ENCODE measurements around the gene FAM171A1.
"Not testable (repeated sequence)": the region's sequence is repeated elsewhere in the genome, so short reads cannot be mapped to it uniquely, and the experiment has no call there.

Gene FAM171A1

GRCh38 chr10:15342970-15343369 lies 28.1 kb downstream of the FAM171A1 start:
- Histone ChIP-seq H3K9me3 (replicated peaks; ENCODE audit: low read length) (no peaks in the 10 kb centered on the region), H3K27me3 (ENCODE audit: control insufficient read depth, insufficient read depth, low read length) (no peaks in the 10 kb centered on the region), H3K4me1 (ENCODE audit: control insufficient read depth, insufficient read depth, low read length) (peaks cover 3% of the 10 kb centered on the region), H3K36me3 (ENCODE audit: insufficient read depth, low read length) (no peaks in the 10 kb centered on the region), H3K4me3 (ENCODE audit: low read length) (no peak overlapping the region), H3K9ac (ENCODE audit: low read depth, low read length) (no peak overlapping the region), H3K4me2 (ENCODE audit: low read length) (no peak overlapping the region)

- Histone ChIP-seq H3K4me2 (ENCODE audit: low read length) (no peak overlapping the region), H3K9ac (ENCODE audit: low read depth, low read length) (no peak overlapping the region), H3K9me3 (replicated peaks; ENCODE audit: low read length) (no peaks in the 10 kb centered on the region), H3K36me3 (ENCODE audit: insufficient read depth, low read length) (no peaks in the 10 kb centered on the region), H3K4me3 (ENCODE audit: low read length) (no peak overlapping the region), H3K27me3 (ENCODE audit: control insufficient read depth, insufficient read depth, low read length) (no peaks in the 10 kb centered on the region), H3K4me1 (ENCODE audit: control insufficient read depth, insufficient read depth, low read length) (peaks cover 3% of the 10 kb centered on the region)
Measured at GRCh38 chr10:15341502-15342128, 29.5 kb downstream of the FAM171A1 start.

- no peaks in the 10 kb centered on the region for H3K27me3 ChIP-seq (ENCODE audit: control insufficient read depth, insufficient read depth, low read length)
- H3K4me3 ChIP-seq (ENCODE audit: low read length), result no peak overlapping the region
- H3K36me3 ChIP-seq (ENCODE audit: insufficient read depth, low read length), result no peaks in the 10 kb centered on the region
- H3K9me3 ChIP-seq (replicated peaks; ENCODE audit: low read length), result no peaks in the 10 kb centered on the region
- no peak overlapping the region for H3K4me2 ChIP-seq (ENCODE audit: low read length)
- H3K4me1 ChIP-seq (ENCODE audit: control insufficient read depth, insufficient read depth, low read length), result peaks cover 1% of the 10 kb centered on the region
- H3K9ac ChIP-seq (ENCODE audit: low read depth, low read length), result no peak overlapping the region
Measured at GRCh38 chr10:15339892-15340291, 31.2 kb downstream of the FAM171A1 start.

- not testable (repeated sequence) for H3K9me3 ChIP-seq (replicated peaks; ENCODE audit: low read length); H3K36me3 ChIP-seq (ENCODE audit: insufficient read depth, low read length); H3K4me3 ChIP-seq (ENCODE audit: low read length); H3K27me3 ChIP-seq (ENCODE audit: control insufficient read depth, insufficient read depth, low read length); H3K4me1 ChIP-seq (ENCODE audit: control insufficient read depth, insufficient read depth, low read length); H3K4me2 ChIP-seq (ENCODE audit: low read length); H3K9ac ChIP-seq (ENCODE audit: low read depth, low read length)
Measured at GRCh38 chr10:15337441-15337923, 33.6 kb downstream of the FAM171A1 start.

GRCh38 chr10:15336211-15336610 lies 34.9 kb downstream of the FAM171A1 start:
- no peaks in the 10 kb centered on the region for H3K4me1 ChIP-seq (ENCODE audit: control insufficient read depth, insufficient read depth, low read length)
- H3K9me3 ChIP-seq (replicated peaks; ENCODE audit: low read length), result no peaks in the 10 kb centered on the region
- H3K4me3 ChIP-seq (ENCODE audit: low read length), result no peak overlapping the region
- no peak overlapping the region for H3K4me2 ChIP-seq (ENCODE audit: low read length)
- H3K36me3 ChIP-seq (ENCODE audit: insufficient read depth, low read length), result no peaks in the 10 kb centered on the region
- no peak overlapping the region for H3K9ac ChIP-seq (ENCODE audit: low read depth, low read length)
- no peaks in the 10 kb centered on the region for H3K27me3 ChIP-seq (ENCODE audit: control insufficient read depth, insufficient read depth, low read length)

GRCh38 chr10:15335508-15335907 lies 35.6 kb downstream of the FAM171A1 start:
- H3K27me3 ChIP-seq (ENCODE audit: control insufficient read depth, insufficient read depth, low read length), result no peaks in the 10 kb centered on the region
- no peak overlapping the region for H3K4me2 ChIP-seq (ENCODE audit: low read length)
- H3K4me1 ChIP-seq (ENCODE audit: control insufficient read depth, insufficient read depth, low read length), result no peaks in the 10 kb centered on the region
- no peak overlapping the region for H3K4me3 ChIP-seq (ENCODE audit: low read length)
- H3K9ac ChIP-seq (ENCODE audit: low read depth, low read length), result no peak overlapping the region
- no peaks in the 10 kb centered on the region for H3K9me3 ChIP-seq (replicated peaks; ENCODE audit: low read length)
- no peaks in the 10 kb centered on the region for H3K36me3 ChIP-seq (ENCODE audit: insufficient read depth, low read length)

- no peak overlapping the region for H3K4me2 ChIP-seq (ENCODE audit: low read length)
- H3K36me3 ChIP-seq (ENCODE audit: insufficient read depth, low read length), result no peaks in the 10 kb centered on the region
- no peak overlapping the region for H3K4me3 ChIP-seq (ENCODE audit: low read length)
- no peaks in the 10 kb centered on the region for H3K27me3 ChIP-seq (ENCODE audit: control insufficient read depth, insufficient read depth, low read length)
- no peak overlapping the region for H3K9ac ChIP-seq (ENCODE audit: low read depth, low read length)
- no peaks in the 10 kb centered on the region for H3K4me1 ChIP-seq (ENCODE audit: control insufficient read depth, insufficient read depth, low read length)
- no peaks in the 10 kb centered on the region for H3K9me3 ChIP-seq (replicated peaks; ENCODE audit: low read length)
Measured at GRCh38 chr10:15334650-15335323, 36.3 kb downstream of the FAM171A1 start.

GRCh38 chr10:15333909-15334649 lies 37.0 kb downstream of the FAM171A1 start:
- no peaks in the 10 kb centered on the region for H3K27me3 ChIP-seq (ENCODE audit: control insufficient read depth, insufficient read depth, low read length)
- no peaks in the 10 kb centered on the region for H3K36me3 ChIP-seq (ENCODE audit: insufficient read depth, low read length)
- no peak overlapping the region for H3K4me3 ChIP-seq (ENCODE audit: low read length)
- H3K4me1 ChIP-seq (ENCODE audit: control insufficient read depth, insufficient read depth, low read length), result no peaks in the 10 kb centered on the region
- no peak overlapping the region for H3K4me2 ChIP-seq (ENCODE audit: low read length)
- H3K9me3 ChIP-seq (replicated peaks; ENCODE audit: low read length), result no peaks in the 10 kb centered on the region
- no peak overlapping the region for H3K9ac ChIP-seq (ENCODE audit: low read depth, low read length)

- H3K36me3 ChIP-seq (ENCODE audit: insufficient read depth, low read length); H3K4me2 ChIP-seq (ENCODE audit: low read length); H3K9me3 ChIP-seq (replicated peaks; ENCODE audit: low read length); H3K27me3 ChIP-seq (ENCODE audit: control insufficient read depth, insufficient read depth, low read length); H3K4me3 ChIP-seq (ENCODE audit: low read length); H3K4me1 ChIP-seq (ENCODE audit: control insufficient read depth, insufficient read depth, low read length); H3K9ac ChIP-seq (ENCODE audit: low read depth, low read length): not testable (repeated sequence)
Measured at GRCh38 chr10:15333181-15333580, 37.9 kb downstream of the FAM171A1 start.

GRCh38 chr10:15331461-15331860 lies 39.6 kb downstream of the FAM171A1 start:
- Histone ChIP-seq H3K27me3 (ENCODE audit: control insufficient read depth, insufficient read depth, low read length) (no peaks in the 10 kb centered on the region), H3K9ac (ENCODE audit: low read depth, low read length) (no peak overlapping the region), H3K4me2 (ENCODE audit: low read length) (no peak overlapping the region), H3K9me3 (replicated peaks; ENCODE audit: low read length) (no peaks in the 10 kb centered on the region), H3K4me1 (ENCODE audit: control insufficient read depth, insufficient read depth, low read length) (peaks cover 7% of the 10 kb centered on the region), H3K4me3 (ENCODE audit: low read length) (no peak overlapping the region), H3K36me3 (ENCODE audit: insufficient read depth, low read length) (no peaks in the 10 kb centered on the region)

- Histone ChIP-seq H3K9ac (ENCODE audit: low read depth, low read length) (no peak overlapping the region), H3K36me3 (ENCODE audit: insufficient read depth, low read length) (no peaks in the 10 kb centered on the region), H3K4me3 (ENCODE audit: low read length) (no peak overlapping the region), H3K4me1 (ENCODE audit: control insufficient read depth, insufficient read depth, low read length) (peaks cover 19% of the 10 kb centered on the region), H3K27me3 (ENCODE audit: control insufficient read depth, insufficient read depth, low read length) (no peaks in the 10 kb centered on the region), H3K4me2 (ENCODE audit: low read length) (no peak overlapping the region), H3K9me3 (replicated peaks; ENCODE audit: low read length) (no peaks in the 10 kb centered on the region)
Measured at GRCh38 chr10:15329437-15329836, 41.7 kb downstream of the FAM171A1 start.

Data from skeletal muscle satellite cell (primary cell).